Osteoblast (primary cell): Measurements from ENCODE around the gene BCAR3. TPM values are rescaled to one million over a fixed set of nuclear protein-coding genes. Genes with fewer than 3 reads are reported as not detected.

Experiments
- DNase-seq: peaks from one replicate; pipeline ENCODE4 v3.0.0; 2011; ENCODE audit warnings: low spot score, mixed read lengths; ENCODE audit not compliant: insufficient read length; ENCODE audit errors: missing footprints
- H2AFZ ChIP-seq: 2 replicates; pipeline ENCODE4 v1.6.0; 2011; ENCODE audit warnings: mild to moderate bottlenecking, low read length
- H3K27ac ChIP-seq: 2 replicates; pipeline ENCODE4 v1.5.1; 2011; ENCODE audit warnings: mild to moderate bottlenecking, low read depth, low read length, moderate library complexity
- H3K27me3 ChIP-seq: 2 replicates; pipeline ENCODE4 v1.6.0; 2012; ENCODE audit warnings: mild to moderate bottlenecking, control low read depth, inconsistent platforms, low read length, moderate library complexity; ENCODE audit not compliant: insufficient read depth
- H3K36me3 ChIP-seq: 2 replicates; pipeline ENCODE4 v1.5.1; 2011; ENCODE audit warnings: mild to moderate bottlenecking, low read length, control low read depth, moderate library complexity; ENCODE audit not compliant: insufficient read depth
- H3K4me1 ChIP-seq: 2 replicates; pipeline ENCODE4 v1.5.1; 2011; ENCODE audit warnings: mild to moderate bottlenecking, low read length, control low read depth, moderate library complexity; ENCODE audit not compliant: insufficient read depth
- H3K4me2 ChIP-seq: 2 replicates; pipeline ENCODE4 v1.6.0; 2011; ENCODE audit warnings: mild to moderate bottlenecking, low read length; ENCODE audit not compliant: insufficient read depth
- H3K4me3 ChIP-seq: fragments of 200-600 bp; sonication (generic); 3 replicates; pipeline ENCODE4 v1.5.1; 2012; ENCODE audit warnings: mild to moderate bottlenecking, low read length, inconsistent platforms; ENCODE audit not compliant: insufficient read depth
- H3K79me2 ChIP-seq: 2 replicates; pipeline ENCODE4 v1.6.0; 2012; ENCODE audit warnings: mild to moderate bottlenecking, low read length, control low read depth, inconsistent platforms; ENCODE audit not compliant: insufficient read depth
- H3K9me3 ChIP-seq: 2 replicates; pipeline ENCODE4 v1.5.1; 2011; ENCODE audit warnings: low read depth, low read length, control low read depth
- H4K20me1 ChIP-seq: 2 replicates; pipeline ENCODE4 v1.6.0; 2012; ENCODE audit warnings: mild to moderate bottlenecking, low read length, control low read depth; ENCODE audit not compliant: insufficient read depth
- total RNA-seq: library from RNA; depleted of rRNA; stranded (reverse); fragments of >200 nt; gene quantifications from 2 replicates; pipeline ENCODE4 v1.2.3, GENCODE V29; 2012
- TF ChIP-seq, protein P1 (sequence below): IDR thresholded peaks from 2 replicates; pipeline ENCODE4 v1.5.1; 2011; ENCODE audit warnings: mild to moderate bottlenecking, low read depth, low read length, moderate library complexity; ENCODE audit errors: extremely low read depth

BCAR3 gene
- total RNA-seq, 1 donor = 34.0 TPM

DNA sequence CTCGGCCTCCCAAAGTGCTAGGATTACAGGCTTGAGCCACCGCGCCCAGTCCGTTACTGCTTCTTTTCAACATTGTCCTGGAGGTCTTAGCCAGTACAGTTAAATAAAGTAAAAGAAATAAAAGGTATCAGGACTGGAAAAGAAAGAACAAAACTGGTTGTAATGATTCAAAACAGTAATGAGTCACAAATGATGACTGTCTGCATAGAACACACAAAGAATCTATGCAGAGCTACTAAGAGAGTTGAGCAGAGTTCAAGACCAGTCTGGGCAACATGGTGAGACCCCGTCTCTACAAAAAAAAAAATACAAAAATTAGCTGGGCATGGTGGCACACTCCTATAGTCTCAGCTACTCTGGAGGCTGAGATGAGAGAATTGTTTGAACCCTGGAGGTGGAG is 23.4 kb downstream of the BCAR3 start:
- Histone ChIP-seq H2AFZ (no peak overlapping the region), H3K4me1 (peaks cover 37% of the 10 kb centered on the region), H3K36me3 (peaks cover 15% of the 10 kb centered on the region), H3K4me2 (no peak overlapping the region), H3K27ac (no peak overlapping the region), H4K20me1 (peaks cover 17% of the 10 kb centered on the region), H3K4me3 (no peak overlapping the region), H3K79me2 (peaks cover 85% of the 10 kb centered on the region), H3K9me3 (no peaks in the 10 kb centered on the region), H3K27me3 (no peaks in the 10 kb centered on the region)
- TF ChIP-seq, protein P1, sequence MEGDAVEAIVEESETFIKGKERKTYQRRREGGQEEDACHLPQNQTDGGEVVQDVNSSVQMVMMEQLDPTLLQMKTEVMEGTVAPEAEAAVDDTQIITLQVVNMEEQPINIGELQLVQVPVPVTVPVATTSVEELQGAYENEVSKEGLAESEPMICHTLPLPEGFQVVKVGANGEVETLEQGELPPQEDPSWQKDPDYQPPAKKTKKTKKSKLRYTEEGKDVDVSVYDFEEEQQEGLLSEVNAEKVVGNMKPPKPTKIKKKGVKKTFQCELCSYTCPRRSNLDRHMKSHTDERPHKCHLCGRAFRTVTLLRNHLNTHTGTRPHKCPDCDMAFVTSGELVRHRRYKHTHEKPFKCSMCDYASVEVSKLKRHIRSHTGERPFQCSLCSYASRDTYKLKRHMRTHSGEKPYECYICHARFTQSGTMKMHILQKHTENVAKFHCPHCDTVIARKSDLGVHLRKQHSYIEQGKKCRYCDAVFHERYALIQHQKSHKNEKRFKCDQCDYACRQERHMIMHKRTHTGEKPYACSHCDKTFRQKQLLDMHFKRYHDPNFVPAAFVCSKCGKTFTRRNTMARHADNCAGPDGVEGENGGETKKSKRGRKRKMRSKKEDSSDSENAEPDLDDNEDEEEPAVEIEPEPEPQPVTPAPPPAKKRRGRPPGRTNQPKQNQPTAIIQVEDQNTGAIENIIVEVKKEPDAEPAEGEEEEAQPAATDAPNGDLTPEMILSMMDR = no peak
- DNase-seq = no peak

DNA sequence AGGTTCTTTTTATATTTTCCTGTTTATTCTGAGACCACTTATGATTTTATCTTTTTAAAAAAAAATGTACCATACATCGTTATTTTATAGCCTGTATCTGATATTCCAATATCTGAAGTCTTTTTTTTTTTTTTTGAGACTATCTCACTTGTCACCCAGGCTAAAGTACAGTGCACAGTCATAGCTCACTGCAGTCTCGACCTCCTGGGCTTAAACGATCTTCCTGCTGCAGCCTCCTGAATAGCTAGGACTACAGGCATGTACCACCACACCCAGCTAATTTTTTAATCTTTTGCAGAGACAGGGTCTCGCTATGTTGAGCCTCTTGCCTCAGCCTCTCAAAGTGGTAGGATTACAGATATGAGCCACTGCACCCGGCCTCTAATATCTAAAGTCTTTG is 25.1 kb downstream of the BCAR3 start:
- H3K36me3 ChIP-seq = peaks cover 13% of the 10 kb centered on the region
- DNase-seq = no peak
- H4K20me1 ChIP-seq = peaks cover 17% of the 10 kb centered on the region
- H3K27me3 ChIP-seq = no peaks in the 10 kb centered on the region
- peaks cover 92% of the 10 kb centered on the region for H3K79me2 ChIP-seq
- TF ChIP-seq, protein P1 = no peak
- H3K4me2 ChIP-seq = no peak overlapping the region
- no peak overlapping the region for H3K4me3 ChIP-seq
- H3K9me3 ChIP-seq = no peaks in the 10 kb centered on the region
- H3K4me1 ChIP-seq = peaks cover 20% of the 10 kb centered on the region
- H3K27ac ChIP-seq = no peak overlapping the region
- no peak overlapping the region for H2AFZ ChIP-seq

DNA sequence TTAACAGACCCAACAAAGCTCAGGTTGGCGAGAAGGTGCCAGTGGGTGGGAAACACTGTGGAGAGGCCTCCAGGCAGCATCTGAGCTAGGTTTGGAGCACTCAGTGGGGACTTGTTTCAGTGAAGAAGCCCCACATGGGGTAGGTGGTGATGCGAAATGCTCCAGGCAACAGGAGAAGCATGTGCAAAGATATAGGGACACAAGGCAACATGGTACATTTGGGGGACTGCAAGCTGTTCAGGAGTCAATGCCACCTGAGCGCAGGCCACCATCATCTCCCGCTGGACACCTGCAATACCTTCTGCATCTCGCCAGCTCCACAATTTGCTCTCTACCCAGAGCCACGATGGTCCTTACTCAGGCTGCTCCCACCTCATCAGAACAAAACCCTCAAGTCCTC is 28.0 kb downstream of the BCAR3 start:
- Histone ChIP-seq H3K36me3 (peaks cover 17% of the 10 kb centered on the region), H3K27me3 (no peaks in the 10 kb centered on the region), H3K27ac (no peak overlapping the region), H2AFZ (no peak overlapping the region), H3K4me3 (no peak overlapping the region), H3K4me2 (no peak overlapping the region), H3K9me3 (no peaks in the 10 kb centered on the region), H4K20me1 (peaks cover 17% of the 10 kb centered on the region), H3K79me2 (peaks cover 96% of the 10 kb centered on the region), H3K4me1 (peaks cover 7% of the 10 kb centered on the region)
- TF ChIP-seq, protein P1 = no peak
- DNase-seq = no peak

GRCh38 chr1:93652323-93652949 is 29.2 kb downstream of the BCAR3 start:
- Histone ChIP-seq H3K36me3 (peaks cover 17% of the 10 kb centered on the region), H4K20me1 (peaks cover 17% of the 10 kb centered on the region), H3K9me3 (no peaks in the 10 kb centered on the region), H3K27ac (no peak overlapping the region), H3K4me2 (no peak overlapping the region), H3K79me2 (peaks cover 96% of the 10 kb centered on the region), H3K27me3 (no peaks in the 10 kb centered on the region), H3K4me1 (peaks cover 7% of the 10 kb centered on the region), H3K4me3 (no peak overlapping the region), H2AFZ (no peak overlapping the region)
- TF ChIP-seq, protein P1 = no peak
- no peak for DNase-seq
